ENCODE results near the gene GMPR.

Gene GMPR

GRCh38 chr6:16296061-16296670 is 57.8 kb downstream of the GMPR start:
- DNase-seq (ENCODE audit: low read depth in 2 of 2, low spot score in 1 of 2) = no peak

DNA sequence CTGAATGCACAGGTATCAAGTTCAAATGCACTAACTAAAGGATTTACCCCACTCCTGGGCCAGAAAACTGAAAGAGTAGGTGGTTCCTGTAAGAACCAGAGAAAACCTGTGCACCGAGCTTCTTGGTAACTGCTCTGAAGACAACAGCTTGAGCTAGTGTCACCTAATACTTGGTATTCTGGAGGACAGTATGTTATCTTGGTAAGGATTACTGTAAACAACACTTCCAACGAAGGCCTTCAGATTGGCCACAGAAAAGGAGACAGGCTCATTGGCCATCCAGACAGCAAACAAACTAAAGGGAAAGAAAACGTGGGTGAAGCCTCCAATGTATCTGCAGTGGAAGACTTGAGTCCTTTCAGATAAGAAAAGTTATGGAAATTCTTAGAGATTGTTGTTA is 61.5 kb downstream of the GMPR start:
- no peak for DNase-seq (ENCODE audit: low read depth in 2 of 2, low spot score in 1 of 2)

DNA sequence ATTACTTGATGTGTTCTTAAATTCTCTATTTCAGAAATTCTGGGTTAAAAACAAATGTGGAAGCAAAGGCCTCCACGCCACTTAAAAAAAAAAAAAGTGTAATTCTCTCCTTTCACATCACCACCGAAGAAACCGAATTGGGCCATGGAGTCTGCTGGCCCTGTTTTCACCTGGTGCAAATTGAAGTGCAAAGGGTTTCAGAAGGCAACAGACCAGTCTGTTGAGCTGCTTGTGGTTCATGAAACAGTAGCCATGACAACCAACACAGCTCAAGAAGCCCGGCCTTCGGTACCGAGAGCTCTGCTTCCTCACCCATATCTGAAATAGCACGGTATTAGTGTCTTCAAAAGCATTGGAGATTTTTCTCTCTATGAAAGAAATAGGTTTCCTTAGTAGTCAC is 63.1 kb downstream of the GMPR start:
- DNase-seq (ENCODE audit: low read depth in 2 of 2, low spot score in 1 of 2) = no peak

- DNase-seq (ENCODE audit: low read depth in 2 of 2, low spot score in 1 of 2) = no peak
These were observed 64.5 kb downstream of the GMPR start for GRCh38 chr6:16302721-16303552.

- no peak for DNase-seq (ENCODE audit: low read depth in 2 of 2, low spot score in 1 of 2)
These were observed 66.9 kb downstream of the GMPR start for GRCh38 chr6:16305246-16305725.

- no peak for DNase-seq (ENCODE audit: low read depth in 2 of 2, low spot score in 1 of 2)
These were observed 67.4 kb downstream of the GMPR start for GRCh38 chr6:16305788-16306187.

DNA sequence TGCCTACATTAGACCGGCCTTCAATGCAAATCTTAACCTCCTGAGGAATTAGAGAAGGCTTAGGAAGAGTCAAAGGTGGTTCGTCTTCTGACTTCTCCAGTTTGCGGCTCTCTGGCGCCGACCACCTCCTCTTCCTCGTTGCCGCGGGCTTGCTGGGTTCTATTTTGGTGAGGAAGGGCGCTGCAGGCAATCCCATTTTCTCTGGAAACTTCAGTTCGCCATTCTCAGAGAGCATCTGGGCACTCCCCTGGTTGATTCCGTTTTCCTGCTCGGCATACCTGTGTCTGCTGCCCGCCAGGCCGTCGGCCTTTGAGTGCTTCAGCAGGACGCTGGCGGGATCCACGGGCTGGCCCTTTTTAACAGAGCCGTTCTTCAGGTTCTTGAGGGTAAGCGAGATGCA is 67.9 kb downstream of the GMPR start:
- no peak for DNase-seq (ENCODE audit: low read depth in 2 of 2, low spot score in 1 of 2)

- no peak for DNase-seq (ENCODE audit: low read depth in 2 of 2, low spot score in 1 of 2)
These were observed 73.4 kb downstream of the GMPR start for GRCh38 chr6:16311763-16312162.

GRCh38 chr6:16313732-16314131 is 75.3 kb downstream of the GMPR start:
- DNase-seq (ENCODE audit: low read depth in 2 of 2, low spot score in 1 of 2) = no peak

GRCh38 chr6:16314296-16314695 is 75.9 kb downstream of the GMPR start:
- DNase-seq (ENCODE audit: low read depth in 2 of 2, low spot score in 1 of 2) = no peak

GRCh38 chr6:16316741-16317251 is 78.4 kb downstream of the GMPR start:
- no peak for DNase-seq (ENCODE audit: low read depth in 2 of 2, low spot score in 1 of 2)

GRCh38 chr6:16318538-16318937 is 80.2 kb downstream of the GMPR start:
- DNase-seq (ENCODE audit: low read depth in 2 of 2, low spot score in 1 of 2) = peak in 1 of 2 donors; percentile 21

GRCh38 chr6:16318953-16319720 is 80.8 kb downstream of the GMPR start:
- no peak for DNase-seq (ENCODE audit: low read depth in 2 of 2, low spot score in 1 of 2)

DNA sequence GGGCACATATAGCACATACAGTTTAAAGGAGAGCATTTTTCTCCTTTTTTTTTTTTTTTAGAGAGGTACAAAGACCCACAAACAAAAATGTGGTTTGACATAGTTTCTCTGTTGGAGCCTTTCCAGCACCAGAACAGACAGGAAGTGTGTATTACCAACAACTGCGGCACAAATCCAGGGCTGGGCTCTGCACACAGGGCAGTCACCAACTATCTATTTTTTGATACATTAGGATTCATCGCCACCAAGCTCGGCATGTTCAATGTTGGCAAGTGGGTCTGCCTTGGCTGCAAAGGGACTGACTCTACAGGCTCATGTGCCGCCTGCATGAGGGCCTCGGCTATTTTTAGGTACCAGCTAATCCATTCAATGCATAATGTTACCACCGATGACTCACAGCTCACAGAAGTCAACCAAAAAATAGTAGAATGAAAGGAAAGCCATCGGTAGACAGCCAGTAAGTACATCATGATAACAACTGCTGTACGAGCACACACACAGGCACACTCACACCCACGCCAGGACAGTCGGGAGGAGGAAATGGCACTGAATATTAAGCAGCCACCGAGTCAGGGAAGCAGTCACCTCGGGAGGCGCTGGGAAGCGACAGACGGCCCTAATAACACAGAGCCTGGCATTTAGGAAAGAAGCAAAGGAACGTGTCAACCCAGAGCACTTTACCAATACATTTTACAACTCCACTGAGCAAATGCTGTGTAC is 81.6 kb downstream of the GMPR start:
- DNase-seq (ENCODE audit: low read depth in 2 of 2, low spot score in 1 of 2) = peak; percentile 37 to 51

DNA sequence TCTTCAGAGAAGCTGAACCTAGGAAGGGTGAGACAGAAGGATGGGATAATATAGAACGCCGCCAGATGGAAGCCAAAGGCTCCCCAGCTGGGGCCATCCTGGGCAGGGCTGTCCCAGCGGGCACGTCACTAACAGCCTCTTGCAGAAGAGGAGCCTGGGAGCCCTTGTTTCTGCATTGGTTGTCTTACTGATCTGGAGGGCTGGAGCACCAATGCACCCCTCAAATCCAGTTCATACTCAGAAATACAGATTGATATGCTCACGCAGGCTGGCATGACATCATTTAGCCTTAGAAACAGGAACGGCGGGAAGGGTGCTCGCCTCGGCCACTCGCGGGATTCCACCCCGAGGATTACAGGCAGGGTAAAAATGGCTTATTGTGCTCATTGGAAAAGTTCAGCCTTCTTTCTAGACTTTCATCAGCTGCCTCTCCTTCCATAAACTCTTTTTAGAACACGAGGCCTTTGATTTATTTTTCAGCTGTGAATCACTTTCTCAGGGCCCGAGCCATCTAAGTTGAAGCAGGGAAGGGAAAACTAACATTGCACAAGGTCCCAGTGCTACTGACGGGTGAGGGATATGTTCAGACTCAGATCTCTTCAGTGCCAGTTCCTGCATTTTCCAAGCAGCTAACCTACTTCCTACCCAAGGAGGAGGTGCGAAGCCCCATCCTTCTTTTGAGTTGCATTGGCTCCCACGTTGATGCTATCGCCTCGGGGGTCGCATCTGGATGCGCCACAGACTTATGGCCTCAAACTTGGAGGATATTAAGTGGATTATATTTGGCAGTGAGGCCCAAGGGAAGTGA is 82.3 kb downstream of the GMPR start:
- no peak for DNase-seq (ENCODE audit: low read depth in 2 of 2, low spot score in 1 of 2)

GRCh38 chr6:16321341-16321710 is 82.9 kb downstream of the GMPR start:
- DNase-seq (ENCODE audit: low read depth in 2 of 2, low spot score in 1 of 2) = no peak

- DNase-seq (ENCODE audit: low read depth in 2 of 2, low spot score in 1 of 2) = no peak
These were observed 83.4 kb downstream of the GMPR start for GRCh38 chr6:16321826-16322225.

GRCh38 chr6:16322666-16323312 is 84.4 kb downstream of the GMPR start:
- DNase-seq (ENCODE audit: low read depth in 2 of 2, low spot score in 1 of 2) = peak; percentile 35 to 61

- DNase-seq (ENCODE audit: low read depth in 2 of 2, low spot score in 1 of 2) = no peak
These were observed 85.8 kb downstream of the GMPR start for GRCh38 chr6:16324184-16324583.

All from stimulated activated CD8-positive, alpha-beta memory T cell treated with anti-CD3 and anti-CD28 coated beads, Interleukin-4, amount 100 ng/mL, for 4 hours (primary cell).